ENCODE data around the gene CHIA. TPM values are rescaled to one million over a fixed set of nuclear protein-coding genes. Genes with fewer than 3 reads are reported as not detected.

The CHIA gene
- total RNA-seq, 1 experiment from 2014 or later = not detected

GRCh38 chr1:111252786-111253185 lies 37.9 kb upstream of the CHIA start:
- TF ChIP-seq POLR2A (IDR thresholded peaks at IDR 0.05; ENCODE audit: borderline replicate concordance, extremely low read depth, insufficient read depth, insufficient read length) (no peak), EZH2phosphoT487 (IDR thresholded peaks at IDR 0.05; ENCODE audit: borderline replicate concordance) (no peak), CEBPB (IDR thresholded peaks at IDR 0.05; ENCODE audit: low read depth) (no peak), YY1 (IDR thresholded peaks at IDR 0.05; ENCODE audit: extremely low read depth, insufficient replicate concordance, low read depth, low read length) (no peak)
- H3K79me2 ChIP-seq (ENCODE audit: insufficient read depth, low read length) = no peaks in the 10 kb centered on the region
- CTCF ChIA-PET = no interaction called here
- no peaks in the 10 kb centered on the region for H3K9me2 ChIP-seq (ENCODE audit: insufficient read depth)
- H4K20me1 ChIP-seq (ENCODE audit: insufficient read depth) = no peaks in the 10 kb centered on the region
- no peak overlapping the region for H3K9ac ChIP-seq (ENCODE audit: low read length)
- H3K27ac ChIP-seq (ENCODE audit: low read depth, low read length) = no peak overlapping the region
- H3K4me2 ChIP-seq (ENCODE audit: low read length) = no peak overlapping the region
- no peaks in the 10 kb centered on the region for H3K36me3 ChIP-seq (ENCODE audit: control insufficient read depth in 1 of 2, insufficient read depth in 2 of 2, low read length in 2 of 2)
- DNase-seq (ENCODE audit: low read depth, low spot score) (no peak), ATAC-seq (no peak)
- intact Hi-C loops (cut with micrococcal nuclease) = no loop called here
- RAD21 ChIA-PET (ENCODE audit: low non-redundant PET in 1 of 2, low total read pairs in 2 of 2, uncharacterized antibody in 2 of 2, unreplicated experiment in 2 of 2) = no interaction called here
- no peaks in the 10 kb centered on the region for H3K9me3 ChIP-seq (ENCODE audit: control insufficient read depth in 1 of 2, insufficient read depth in 1 of 2, low read depth in 1 of 2, low read length in 2 of 2)
- no peak overlapping the region for H2AFZ ChIP-seq (ENCODE audit: low read depth, low read length, poor library complexity, severe bottlenecking)
- no peak overlapping the region for H3K4me3 ChIP-seq (replicated peaks in 1 of 2; ENCODE audit: low read depth in 1 of 2, low read length in 2 of 2)
- no peaks in the 10 kb centered on the region for H3K4me1 ChIP-seq (ENCODE audit: control insufficient read depth in 1 of 2, insufficient read depth in 2 of 2, low read length in 2 of 2)
- POLR2A ChIA-PET = no interaction called here
- H3K27me3 ChIP-seq (ENCODE audit: insufficient read depth, low read length) = peaks cover 47% of the 10 kb centered on the region
- no TSS peak for BruUV-seq (replicated peaks)

- Histone ChIP-seq H3K4me2 (ENCODE audit: low read length) (no peak overlapping the region), H3K27me3 (ENCODE audit: insufficient read depth, low read length) (peaks cover 51% of the 10 kb centered on the region), H3K79me2 (ENCODE audit: insufficient read depth, low read length) (no peaks in the 10 kb centered on the region), H2AFZ (ENCODE audit: low read depth, low read length, poor library complexity, severe bottlenecking) (no peak overlapping the region), H3K9me2 (ENCODE audit: insufficient read depth) (no peaks in the 10 kb centered on the region), H4K20me1 (ENCODE audit: insufficient read depth) (no peaks in the 10 kb centered on the region), H3K27ac (ENCODE audit: low read depth, low read length) (no peak overlapping the region), H3K4me3 (replicated peaks in 1 of 2; ENCODE audit: low read depth in 1 of 2, low read length in 2 of 2) (no peak overlapping the region), H3K9ac (ENCODE audit: low read length) (no peak overlapping the region), H3K4me1 (ENCODE audit: control insufficient read depth in 1 of 2, insufficient read depth in 2 of 2, low read length in 2 of 2) (no peaks in the 10 kb centered on the region), H3K36me3 (ENCODE audit: control insufficient read depth in 1 of 2, insufficient read depth in 2 of 2, low read length in 2 of 2) (no peaks in the 10 kb centered on the region), H3K9me3 (ENCODE audit: control insufficient read depth in 1 of 2, insufficient read depth in 1 of 2, low read depth in 1 of 2, low read length in 2 of 2) (no peaks in the 10 kb centered on the region)
- intact Hi-C loops (cut with micrococcal nuclease) = no loop called here
- POLR2A ChIA-PET = no interaction called here
- ATAC-seq (no peak), DNase-seq (ENCODE audit: low read depth, low spot score) (no peak)
- BruUV-seq (replicated peaks) = no TSS peak
- CTCF ChIA-PET = no interaction called here
- RAD21 ChIA-PET (ENCODE audit: low non-redundant PET in 1 of 2, low total read pairs in 2 of 2, uncharacterized antibody in 2 of 2, unreplicated experiment in 2 of 2) = no interaction called here
- no peak for TF ChIP-seq ZNF274 (IDR thresholded peaks at IDR 0.05; ENCODE audit: low read depth, low read length)
- TF ChIP-seq YY1 (IDR thresholded peaks at IDR 0.05; ENCODE audit: extremely low read depth, insufficient replicate concordance, low read depth, low read length) = no peak
- TF ChIP-seq SP1 (IDR thresholded peaks at IDR 0.05; ENCODE audit: low read depth) = no peak
- no peak for TF ChIP-seq REST (IDR thresholded peaks at IDR 0.05; ENCODE audit: low read depth)
- no peak for TF ChIP-seq ELF1 (IDR thresholded peaks at IDR 0.05; ENCODE audit: borderline replicate concordance, low read depth)
- no peak for TF ChIP-seq EZH2 (IDR thresholded peaks at IDR 0.05)
- no peak for TF ChIP-seq JUND (IDR thresholded peaks at IDR 0.05)
- TF ChIP-seq POLR2A (IDR thresholded peaks at IDR 0.05; ENCODE audit: borderline replicate concordance, extremely low read depth, insufficient read depth, insufficient read length) = no peak
- TF ChIP-seq MAX (IDR thresholded peaks at IDR 0.05) = no peak
- no peak for TF ChIP-seq CTCF (IDR thresholded peaks at IDR 0.05 in 2 of 3, conservative IDR thresholded peaks at IDR 0.05 in 1 of 3; ENCODE audit: borderline replicate concordance in 1 of 3, insufficient read depth in 1 of 3, low read depth in 2 of 3, low read length in 2 of 3)
- no peak for TF ChIP-seq CBX3 (IDR thresholded peaks at IDR 0.05; ENCODE audit: low read depth)
- no peak for TF ChIP-seq POLR2AphosphoS5 (IDR thresholded peaks at IDR 0.05; ENCODE audit: low read depth, low read length)
- TF ChIP-seq ATF3 (IDR thresholded peaks at IDR 0.05) = no peak
- no peak for TF ChIP-seq FOSL1 (IDR thresholded peaks at IDR 0.05; ENCODE audit: low read depth)
- TF ChIP-seq SIN3A (IDR thresholded peaks at IDR 0.05; ENCODE audit: low read depth) = no peak
- TF ChIP-seq EZH2phosphoT487 (IDR thresholded peaks at IDR 0.05; ENCODE audit: borderline replicate concordance) = no peak
Measured at GRCh38 chr1:111253876-111254275, 36.8 kb upstream of the CHIA start.

All from HCT116 (cell line).